HG02678 (cell line): ENCODE data around the gene SPEM3.
A peak's percentile ranks its signal among the peaks of the same experiment; 100 is the strongest.

ENCODE experiments used
- ATAC-seq: cut with Tn5 transposase; IDR thresholded peaks from one replicate; pipeline ENCODE4 v1.9.1; 2021; ENCODE audit warnings: mild to moderate bottlenecking, moderate library complexity; ENCODE audit not compliant: unreplicated experiment

Gene SPEM3

DNA sequence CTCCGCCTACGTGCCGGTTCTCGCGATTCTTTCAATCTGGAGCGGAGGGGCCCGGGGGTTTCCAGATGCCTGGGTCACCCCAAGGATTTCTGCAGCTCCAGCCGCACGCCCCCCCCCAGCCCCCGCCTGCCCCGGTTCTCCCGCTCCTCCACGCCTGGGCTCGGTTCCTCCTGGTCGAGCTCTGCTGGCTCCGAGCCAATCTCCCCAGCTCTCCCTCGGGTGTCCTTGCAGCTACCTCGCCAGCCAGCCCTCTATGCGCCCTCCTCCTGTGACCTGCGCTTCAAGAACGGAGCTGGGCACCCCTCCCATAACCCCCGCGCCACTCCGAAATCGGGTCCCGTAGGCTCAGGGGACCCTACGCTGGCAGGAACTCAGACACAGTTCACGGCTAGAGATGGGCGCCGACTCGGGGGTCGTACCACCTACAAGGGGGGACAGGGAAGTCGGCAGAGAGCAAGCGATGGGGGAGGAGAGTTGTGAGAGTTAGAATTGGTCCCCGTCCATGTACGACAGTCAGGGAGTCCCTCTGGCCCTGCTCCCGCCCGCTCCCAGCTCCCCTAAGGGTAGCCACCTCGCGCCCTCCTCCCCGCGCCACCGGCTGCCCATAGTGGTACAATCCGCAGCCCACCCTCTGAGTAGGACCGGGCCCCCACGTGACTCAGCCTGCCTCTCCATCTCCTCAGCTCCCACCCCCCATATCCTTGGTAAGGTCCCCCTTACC, 11.6 kb downstream of the SPEM3 start:
- no peak for ATAC-seq

DNA sequence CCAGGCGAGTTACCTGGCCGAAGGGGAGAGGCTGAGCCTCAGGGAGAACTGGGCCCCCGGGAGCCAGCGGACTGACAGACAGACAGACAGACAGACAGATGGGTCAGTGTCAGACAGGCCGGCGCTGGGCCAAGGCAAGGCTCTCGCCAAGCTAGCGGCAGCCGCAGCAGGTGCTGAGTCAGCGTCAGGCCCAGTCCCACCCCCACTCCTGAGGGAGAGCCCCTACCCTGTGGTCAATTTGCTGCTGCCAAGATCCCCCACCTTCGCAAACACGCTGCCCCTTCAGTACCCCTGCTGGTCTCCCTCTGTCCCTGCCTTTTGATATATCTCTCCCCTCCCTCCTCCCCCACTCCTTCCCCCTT, 12.2 kb downstream of the SPEM3 start:
- ATAC-seq, result no peak

DNA sequence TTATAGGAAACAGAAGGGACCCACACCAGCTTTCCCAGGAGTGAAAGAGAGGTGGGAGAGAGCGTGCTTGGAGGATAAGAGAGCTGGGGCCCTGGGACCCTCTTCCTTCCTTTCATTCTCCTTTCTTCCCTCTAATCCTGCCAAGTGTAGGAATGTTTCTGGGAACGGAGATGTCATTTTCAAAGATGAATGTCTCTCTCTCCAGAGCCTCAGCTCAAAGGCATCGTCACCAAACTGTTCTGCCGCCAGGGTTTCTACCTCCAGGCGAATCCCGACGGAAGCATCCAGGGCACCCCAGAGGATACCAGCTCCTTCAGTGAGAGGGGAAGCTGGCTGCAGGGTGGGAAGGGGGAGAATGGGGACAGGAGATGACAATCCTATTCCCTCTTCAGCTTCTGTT, 12.6 kb downstream of the SPEM3 start:
- ATAC-seq, result no peak

DNA sequence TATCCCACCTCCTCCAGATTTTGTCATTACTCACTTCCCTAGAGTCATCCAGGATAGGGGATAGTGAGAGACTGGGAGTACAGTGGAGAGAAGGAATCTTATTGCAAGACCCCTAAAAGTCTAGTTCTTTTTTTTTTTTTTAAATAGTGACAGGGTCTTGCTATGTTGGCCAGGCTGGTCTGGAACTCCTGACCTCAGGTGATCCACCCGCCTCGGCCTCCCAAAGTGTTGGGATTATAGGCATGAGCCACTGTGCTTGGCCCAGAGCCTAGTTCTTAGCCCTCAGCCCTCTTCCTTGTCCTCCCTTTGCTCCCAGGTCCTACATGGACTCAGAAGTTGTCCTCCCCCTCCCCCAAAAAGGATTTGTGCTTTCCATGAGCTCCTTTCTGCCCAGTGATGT, 13.5 kb downstream of the SPEM3 start:
- no peak for ATAC-seq

DNA sequence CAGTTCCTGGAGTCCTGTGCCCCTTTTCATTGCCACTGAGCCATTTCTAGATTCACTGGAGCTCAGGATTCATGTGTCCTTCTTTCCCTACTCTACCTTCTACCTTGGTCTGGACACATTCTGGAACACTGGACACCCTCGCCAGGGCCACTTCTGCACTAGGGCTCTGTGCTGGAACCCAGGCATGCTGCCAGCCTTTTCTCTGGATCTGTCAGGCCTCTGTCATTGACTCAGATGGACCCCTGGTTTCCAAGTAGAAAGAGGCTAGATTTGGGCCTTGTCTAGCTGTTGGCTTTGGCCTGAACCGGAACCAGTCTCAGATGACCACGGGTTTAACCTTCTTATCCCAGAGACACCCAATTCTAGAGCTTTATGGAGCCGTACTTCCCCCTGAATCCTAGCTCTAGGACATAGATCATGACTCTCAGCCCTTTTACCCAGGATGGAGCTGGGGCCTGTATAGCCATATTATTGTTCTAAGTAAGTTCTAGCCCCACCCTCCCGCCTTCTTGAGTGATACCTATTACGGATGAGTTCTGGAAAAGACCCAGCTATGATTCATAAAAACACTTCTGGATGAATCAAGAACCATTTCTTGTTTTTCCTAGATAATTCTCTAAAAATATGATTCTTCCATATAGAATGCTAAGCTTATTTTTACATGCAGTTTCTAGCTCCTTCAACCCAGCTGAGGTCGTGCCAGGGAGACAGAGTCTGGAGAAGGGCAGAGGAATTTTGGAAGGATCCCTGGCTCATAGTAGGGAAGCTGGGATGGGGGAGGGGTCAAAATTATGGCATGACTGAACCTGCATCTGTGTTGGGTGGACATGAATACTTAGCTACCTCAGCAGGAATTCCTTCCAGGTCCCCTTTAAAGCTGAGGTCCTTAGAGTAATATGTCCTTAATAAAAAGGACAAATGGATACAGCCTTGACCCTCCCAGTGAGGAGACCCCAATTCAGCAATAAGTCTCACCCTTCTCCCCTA, 15.1 kb downstream of the SPEM3 start:
- no peak for ATAC-seq

DNA sequence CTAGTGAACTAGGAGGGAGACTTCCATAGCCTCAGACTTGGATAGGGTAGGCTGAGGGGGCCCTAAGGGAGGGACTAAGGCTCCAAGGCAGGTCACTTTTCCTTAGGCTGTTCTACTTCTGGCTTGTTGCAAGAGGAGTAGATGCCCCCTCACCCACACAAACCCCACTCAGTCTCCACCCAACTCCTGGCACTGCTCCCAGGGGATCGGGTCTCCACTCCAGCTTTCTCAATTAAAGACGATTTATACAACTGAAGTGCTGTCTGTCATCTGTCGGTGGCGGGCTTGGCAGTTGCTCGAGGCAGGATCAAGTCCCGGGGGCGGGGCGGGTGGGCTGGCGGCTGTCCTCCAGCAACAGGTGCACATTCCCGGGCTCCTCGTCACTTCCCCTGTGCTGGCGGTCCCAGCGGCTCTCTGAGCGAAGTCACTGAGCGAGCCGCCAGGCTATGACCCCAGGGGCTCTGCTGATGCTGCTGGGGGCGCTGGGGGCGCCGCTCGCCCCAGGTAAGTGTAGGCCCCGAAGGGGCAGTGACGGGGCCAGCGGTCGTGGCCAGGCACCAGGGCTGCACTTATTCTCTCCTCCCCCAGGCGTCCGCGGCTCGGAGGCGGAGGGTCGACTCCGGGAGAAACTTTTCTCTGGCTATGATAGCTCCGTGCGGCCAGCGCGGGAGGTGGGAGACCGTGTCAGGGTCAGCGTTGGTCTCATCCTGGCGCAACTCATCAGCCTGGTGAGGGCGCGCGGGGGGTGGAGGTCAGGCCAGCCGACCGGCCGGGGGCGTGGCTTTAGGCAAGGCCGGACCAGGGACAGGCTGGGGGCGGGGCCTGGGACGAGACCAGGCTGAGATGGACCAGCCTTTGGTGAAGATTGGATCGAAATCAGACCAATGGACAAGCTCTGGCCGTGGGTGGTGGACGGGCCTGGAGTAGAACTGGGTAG, 16.3 kb downstream of the SPEM3 start, which contains the start of gene CHRNB1:
Gene CHRNB1, plus strand, starts transcription at position 380 of the 937 bp plus-strand sequence. Its CDS starts 67 bp downstream, at position 447.
- ATAC-seq, result peak; percentile 62

DNA sequence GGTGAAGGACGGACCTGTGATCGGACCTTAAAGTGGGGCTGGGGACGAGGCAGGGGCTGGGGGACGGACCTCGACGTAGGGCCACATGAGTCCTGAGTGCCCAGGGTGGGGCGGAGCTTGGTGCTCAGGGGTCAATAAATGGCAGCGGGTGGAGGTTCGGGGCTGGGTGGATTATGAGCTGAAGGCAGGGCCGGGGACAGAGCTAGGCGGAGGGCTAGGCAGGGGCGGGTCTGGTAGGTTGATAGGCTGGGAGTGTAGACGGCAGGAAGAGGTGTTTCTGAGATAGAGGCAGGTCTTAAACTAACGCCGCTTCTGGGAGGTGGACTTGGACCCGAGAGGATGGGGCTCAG, 16.9 kb downstream of the SPEM3 start:
- ATAC-seq, result peak; percentile 23

GRCh38 chr17:7448461-7448860, 19.8 kb downstream of the SPEM3 start:
- ATAC-seq, result no peak

DNA sequence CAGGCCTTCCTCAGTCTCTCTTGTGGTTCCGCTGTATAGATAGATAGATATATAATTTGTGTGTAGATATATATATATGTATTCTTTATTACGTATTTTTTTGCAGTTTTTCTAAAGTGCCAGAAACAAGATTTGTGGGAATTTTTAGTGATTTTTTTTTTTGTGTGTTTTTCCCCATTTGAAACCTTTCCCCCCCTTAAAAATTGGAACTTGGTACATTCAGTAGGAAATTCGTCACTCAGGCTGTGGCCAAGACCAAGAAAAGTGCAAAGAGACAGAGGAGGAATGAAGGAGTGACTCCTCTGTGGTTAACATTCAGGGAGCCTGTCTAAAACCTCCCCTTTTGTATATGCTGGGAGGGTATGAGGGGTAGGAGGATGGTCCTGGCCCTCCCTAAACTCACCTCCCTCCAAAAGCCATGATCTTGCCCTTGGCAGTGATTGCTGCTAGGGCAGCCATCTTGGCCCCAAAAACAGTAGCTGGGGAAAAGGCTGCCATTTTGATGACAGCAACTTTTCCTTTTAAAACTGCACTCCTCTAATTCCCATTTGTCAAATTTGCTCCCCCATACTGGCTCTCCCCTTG, 31.4 kb downstream of the SPEM3 start:
- no peak for ATAC-seq

DNA sequence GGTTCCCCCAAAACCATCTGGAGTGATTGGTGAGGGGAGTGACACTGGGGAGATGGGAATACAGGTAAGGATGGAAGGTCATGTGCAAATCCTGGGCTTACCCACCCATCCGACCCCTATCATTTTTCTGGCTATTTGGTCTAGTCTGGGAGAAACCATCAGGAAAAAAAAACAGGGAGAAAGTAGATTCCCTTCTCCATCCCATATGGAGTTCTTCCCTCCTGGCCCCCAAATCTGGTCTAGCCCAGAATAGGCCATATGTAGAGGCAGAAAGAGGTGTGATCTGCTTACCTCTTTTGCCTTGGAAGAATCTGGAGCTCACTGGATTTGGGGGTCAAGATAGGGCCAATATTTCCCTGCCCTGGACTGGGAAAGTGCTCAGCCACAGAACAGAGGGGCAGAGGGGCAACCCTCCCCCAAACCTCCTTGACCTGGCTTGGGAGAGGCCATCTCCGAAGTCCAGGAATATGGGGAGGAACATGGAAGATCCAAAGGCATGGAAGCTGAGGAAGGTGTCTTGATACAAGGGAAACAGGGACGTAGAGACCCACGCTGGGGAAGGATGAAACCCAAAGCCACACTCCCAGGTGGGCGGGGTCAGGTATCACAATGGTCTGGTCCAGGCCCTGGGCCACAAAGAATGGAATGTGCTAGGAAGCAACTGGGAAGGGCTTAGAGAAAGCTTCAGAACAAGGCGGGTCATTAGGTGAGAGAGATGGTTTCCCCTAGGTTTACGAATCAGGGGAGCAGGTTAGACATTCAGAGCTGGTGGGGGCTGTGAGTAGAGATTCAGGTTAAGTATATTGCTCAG, 32.4 kb downstream of the SPEM3 start:
- no peak for ATAC-seq

GRCh38 chr17:7462474-7463371, 34.1 kb downstream of the SPEM3 start:
- ATAC-seq, result no peak

- no peak for ATAC-seq
These were observed 34.8 kb downstream of the SPEM3 start for GRCh38 chr17:7463372-7463846.

DNA sequence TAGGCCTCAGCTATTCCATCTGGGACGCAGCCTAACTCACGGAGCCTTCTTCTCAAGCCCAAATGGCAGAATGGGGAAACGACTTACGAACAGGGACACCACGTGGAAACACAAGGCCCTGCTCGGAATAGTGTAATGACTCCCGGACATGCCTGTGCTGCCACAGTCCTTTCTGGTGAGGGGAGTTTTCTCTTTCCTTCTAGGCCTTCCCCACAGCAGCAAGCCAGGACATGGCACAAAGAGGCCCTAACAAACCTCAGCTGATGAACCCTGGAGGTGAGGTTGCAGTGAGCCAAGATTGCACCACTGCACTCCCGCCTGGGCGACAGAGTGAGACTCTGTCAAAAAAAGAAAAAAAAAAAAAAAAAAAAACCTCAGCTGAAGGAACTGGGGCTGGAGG, 35.4 kb downstream of the SPEM3 start:
- ATAC-seq, result no peak

- ATAC-seq, result no peak
These were observed 37.1 kb downstream of the SPEM3 start for GRCh38 chr17:7465597-7466275.

DNA sequence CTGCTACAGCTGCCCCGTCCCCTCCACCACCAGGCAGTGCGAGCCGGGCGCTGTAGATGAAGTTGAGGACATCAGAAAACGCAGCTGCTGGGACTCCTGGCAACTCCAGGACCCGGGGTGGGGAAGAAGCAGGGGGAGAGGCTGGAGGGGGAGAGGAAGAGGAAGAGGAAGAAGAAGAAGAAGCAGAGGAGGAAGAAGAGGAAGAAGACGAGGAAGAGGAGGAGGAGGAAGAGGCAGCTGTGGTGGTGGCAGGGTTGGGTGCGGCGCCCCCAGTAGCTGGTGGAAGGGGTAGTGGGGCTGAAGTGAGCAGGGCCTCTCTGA, 37.6 kb downstream of the SPEM3 start:
- ATAC-seq, result no peak

DNA sequence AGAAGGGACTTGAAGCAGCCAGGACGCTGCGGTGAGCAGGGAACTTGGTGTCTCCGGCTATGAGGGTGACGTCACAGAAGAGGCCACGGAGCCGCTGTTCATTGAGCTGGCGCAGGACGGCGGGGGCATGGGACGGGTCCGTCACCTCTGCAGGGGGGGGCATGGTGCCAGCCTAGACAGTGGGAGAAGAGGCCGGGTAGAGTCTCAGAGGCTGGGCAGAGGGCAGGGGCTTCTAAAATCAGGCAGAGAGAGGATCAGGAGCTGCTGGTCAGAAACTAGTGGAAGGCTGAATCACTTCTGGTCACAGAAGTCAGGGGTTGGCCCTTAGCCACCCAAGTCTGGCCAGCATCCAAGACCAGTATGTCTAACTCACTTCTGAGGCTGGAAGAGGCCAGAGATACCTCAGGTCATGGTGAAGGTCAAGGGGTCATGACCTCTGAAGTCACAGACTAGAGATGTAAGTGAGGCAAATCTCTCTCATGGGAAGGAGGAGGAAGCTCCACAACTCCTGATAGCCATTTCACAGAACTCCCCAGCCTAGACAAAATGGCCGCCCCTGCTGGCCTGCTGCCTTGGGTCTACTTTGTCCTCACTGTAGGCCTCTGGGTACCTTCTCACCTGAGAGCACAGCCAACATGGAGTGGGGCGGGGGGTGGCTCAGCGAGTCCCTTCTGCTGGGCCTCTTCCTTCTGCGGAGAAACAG, 38.1 kb downstream of the SPEM3 start:
- ATAC-seq, result no peak

DNA sequence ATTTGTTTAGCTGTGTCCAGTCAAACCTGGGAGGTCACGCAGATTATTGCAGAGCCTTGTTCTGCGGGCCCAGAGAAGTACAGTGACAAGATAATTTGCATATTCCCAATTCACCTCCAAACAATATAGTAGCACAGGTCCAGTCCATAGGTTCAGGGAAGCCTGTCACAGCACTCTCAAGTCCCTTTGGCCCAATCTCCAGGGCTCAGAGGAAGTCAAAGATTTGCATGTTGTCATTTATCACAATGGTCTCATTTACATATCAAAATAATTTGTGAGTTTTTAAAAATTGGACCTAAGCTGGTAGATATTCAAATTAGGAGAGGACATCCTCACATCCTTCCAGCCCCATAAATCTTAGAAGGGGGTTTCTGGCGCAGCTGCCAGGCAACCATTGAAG, 38.8 kb downstream of the SPEM3 start:
- ATAC-seq, result no peak

- ATAC-seq, result no peak
These were observed 39.6 kb downstream of the SPEM3 start for GRCh38 chr17:7468290-7468689.
